GM23338 (cell line): ENCODE measurements around the gene LPCAT4. TPM values are rescaled to one million over a fixed set of nuclear protein-coding genes. Genes with fewer than 3 reads are reported as not detected.

Source experiments
- ATAC-seq: fragments of 200-7000 bp; cut with Tn5 transposase; 3 replicates; pipeline ENCODE4 v1.9.1; 2020
- DNase-seq: peaks from one replicate; pipeline ENCODE4 v3.0.0-alpha.2; 2015; ENCODE audit warnings: low spot score
- H2AFZ ChIP-seq: fragments of 200-600 bp; sonication (generic); 2 replicates; pipeline ENCODE4 v1.8.0; 2016; ENCODE audit warnings: antibody characterized with exemption, mild to moderate bottlenecking, moderate library complexity
- H3F3A ChIP-seq: fragments of 200-600 bp; sonication (generic); replicated peaks from 2 replicates; pipeline ENCODE4 v1.8.0; 2017; ENCODE audit warnings: antibody characterized with exemption, mixed run types, low read depth
- H3K27ac ChIP-seq: fragments of 200-600 bp; sonication (generic); 2 replicates; pipeline ENCODE4 v1.6.1; 2016; ENCODE audit warnings: low read depth
- H3K27me3 ChIP-seq: fragments of 200-600 bp; sonication (generic); 2 replicates; pipeline ENCODE4 v1.8.0; 2016; ENCODE audit warnings: mild to moderate bottlenecking, mixed run types, moderate library complexity; ENCODE audit not compliant: insufficient read depth
- H3K36me3 ChIP-seq: fragments of 200-600 bp; sonication (generic); 2 replicates; pipeline ENCODE4 v1.8.0; 2016; ENCODE audit warnings: mild to moderate bottlenecking; ENCODE audit not compliant: insufficient read depth
- H3K4me1 ChIP-seq: fragments of 200-600 bp; sonication (generic); 2 replicates; pipeline ENCODE4 v1.8.0; 2016; ENCODE audit warnings: mild to moderate bottlenecking, moderate library complexity; ENCODE audit not compliant: insufficient read depth
- H3K4me2 ChIP-seq: fragments of 200-600 bp; sonication (generic); 2 replicates; pipeline ENCODE4 v1.7.1; 2017; ENCODE audit warnings: mixed run types
- H3K4me3 ChIP-seq: fragments of 200-600 bp; sonication (generic); 2 replicates; pipeline ENCODE4 v1.6.1; 2016; ENCODE audit warnings: mixed run types
- H3K79me2 ChIP-seq: fragments of 200-600 bp; sonication (generic); replicated peaks from 2 replicates; pipeline ENCODE4 v1.8.0; 2017; ENCODE audit warnings: mild to moderate bottlenecking; ENCODE audit not compliant: insufficient read depth
- H3K9me2 ChIP-seq: fragments of 200-600 bp; sonication (generic); 2 replicates; pipeline ENCODE4 v1.8.0; 2017; ENCODE audit not compliant: insufficient read depth
- H4K20me1 ChIP-seq: fragments of 200-600 bp; sonication (generic); replicated peaks from 2 replicates; pipeline ENCODE4 v1.8.0; 2017; ENCODE audit warnings: mild to moderate bottlenecking; ENCODE audit not compliant: insufficient read depth
- H3K27ac Mint-ChIP-seq: 2 replicates; pipeline ENCODE4 v1.8.0; 2020; ENCODE audit warnings: inconsistent platforms, mild to moderate bottlenecking, moderate library complexity, mixed read lengths
- H3K27me3 Mint-ChIP-seq: 3 replicates; pipeline ENCODE4 v1.8.0; 2022; ENCODE audit warnings: low read depth, mild to moderate bottlenecking, moderate library complexity, mixed read lengths, inconsistent platforms; ENCODE audit not compliant: insufficient read depth, poor library complexity
- H3K36me3 Mint-ChIP-seq: 3 replicates; pipeline ENCODE4 v1.8.0; 2021; ENCODE audit warnings: low read depth, mild to moderate bottlenecking, inconsistent platforms, moderate library complexity, mixed read lengths
- H3K4me1 Mint-ChIP-seq: 3 replicates; pipeline ENCODE4 v1.8.0; 2020; ENCODE audit warnings: mild to moderate bottlenecking, inconsistent platforms, mixed read lengths
- H3K4me3 Mint-ChIP-seq: 3 replicates; pipeline ENCODE4 v1.8.0; 2021; ENCODE audit warnings: moderate library complexity, mild to moderate bottlenecking, inconsistent platforms, mixed read lengths
- H3K9me3 Mint-ChIP-seq: 3 replicates; pipeline ENCODE4 v1.8.0; 2020; ENCODE audit warnings: moderate library complexity, mild to moderate bottlenecking, inconsistent platforms, mixed read lengths
- CREB1 ChIP-seq: fragments of 250-450 bp; sonication (Bioruptor Pico); IDR thresholded peaks from 2 replicates; pipeline ENCODE4 v1.5.0; 2020; ENCODE audit warnings: low read depth, mild to moderate bottlenecking, moderate library complexity
- EZH2 ChIP-seq: fragments of 200-600 bp; sonication (generic); IDR thresholded peaks from one replicate; pipeline ENCODE4 v1.8.0; 2017; ENCODE audit warnings: antibody characterized with exemption, mild to moderate bottlenecking, low read depth; ENCODE audit not compliant: unreplicated experiment
- EZH2phosphoT487 ChIP-seq: fragments of 200-600 bp; sonication (generic); IDR thresholded peaks from one replicate; pipeline ENCODE4 v1.8.1; 2018; ENCODE audit warnings: antibody characterized with exemption; ENCODE audit not compliant: unreplicated experiment
- JUNB ChIP-seq: IDR thresholded peaks from one replicate; pipeline ENCODE4 v1.6.1; 2016; ENCODE audit warnings: antibody characterized with exemption; ENCODE audit not compliant: unreplicated experiment
- NANOG ChIP-seq: IDR thresholded peaks from 2 replicates; pipeline ENCODE4 v1.6.1; 2016; ENCODE audit warnings: antibody characterized with exemption, borderline replicate concordance
- POLR2AphosphoS5 ChIP-seq: IDR thresholded peaks from 2 replicates; pipeline ENCODE4 v1.6.1; 2016; ENCODE audit warnings: antibody characterized with exemption, low read depth
- STAT1 ChIP-seq: IDR thresholded peaks from one replicate; pipeline ENCODE4 v1.6.1; 2016; ENCODE audit warnings: antibody characterized with exemption; ENCODE audit not compliant: unreplicated experiment
- ZNF114 ChIP-seq: fragments of 250-450 bp; sonication (Bioruptor Pico); IDR thresholded peaks from 2 replicates; pipeline ENCODE4 v1.5.0; 2020; ENCODE audit warnings: mild to moderate bottlenecking, moderate library complexity
- ZNF331 ChIP-seq: fragments of 250-450 bp; sonication (Bioruptor Pico); IDR thresholded peaks from 2 replicates; pipeline ENCODE4 v1.5.0; 2020; ENCODE audit warnings: low read depth, mild to moderate bottlenecking, moderate library complexity
- polyA plus RNA-seq: library from polyadenylated mRNA; unstranded; fragments of >200 nt; fragmentation: Nextera tagmentation; extraction: Ambion mirVana; gene quantifications from 2 replicates; pipeline ENCODE4 v1.2.1, GENCODE V29; 2016
- total RNA-seq: library from RNA; depleted of rRNA; stranded (reverse); fragments of >200 nt; shearing (Covaris generic); gene quantifications from 2 replicates; pipeline ENCODE4 v1.2.3, GENCODE V29; 2014
- TF ChIP-seq, protein P1 (sequence below), 2 experiments: fragments of 200-600 bp in 1 of 2; sonication (generic) in 1 of 2; conservative IDR thresholded peaks; 2 replicates each; pipeline versions ENCODE4 v1.5.1 to v1.6.1; 2016 to 2017; ENCODE audit warnings: antibody characterized with exemption in 2 of 2, low read depth in 2 of 2, mild to moderate bottlenecking in 2 of 2, moderate library complexity in 1 of 2
- TF ChIP-seq, protein P2 (sequence below): IDR thresholded peaks from one replicate; pipeline ENCODE4 v1.6.1; 2018; ENCODE audit warnings: antibody characterized with exemption; ENCODE audit not compliant: unreplicated experiment
- TF ChIP-seq, protein P3 (sequence below): IDR thresholded peaks from 2 replicates; pipeline ENCODE4 v1.6.1; 2016; ENCODE audit warnings: antibody characterized with exemption

The LPCAT4 gene
- total and polyA plus RNA-seq, 2 experiments from 2014 or later: 36.8 to 49.1 TPM

DNA sequence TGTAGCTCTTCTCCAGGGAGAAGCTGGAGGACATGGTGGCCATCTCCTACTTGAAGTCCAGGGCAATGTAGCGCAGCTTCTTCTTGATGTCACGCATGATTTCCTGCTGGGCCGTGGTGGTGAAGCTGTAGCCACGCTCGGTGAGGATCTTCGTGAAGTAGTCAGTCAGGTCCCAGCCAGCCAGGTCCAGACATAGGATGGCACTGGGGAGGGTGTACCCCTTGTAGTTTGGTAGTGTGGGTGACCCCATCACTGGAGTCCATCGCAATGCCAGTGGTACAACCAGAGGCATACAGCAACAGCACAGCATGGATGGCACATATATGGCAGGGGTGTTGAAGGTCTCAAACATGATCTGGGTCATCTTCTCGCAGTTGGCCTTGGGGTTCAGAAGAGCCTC, 7.0 kb upstream of the LPCAT4 start:
- Histone ChIP-seq H3K27ac (no peak overlapping the region), H3K79me2 (no peaks in the 10 kb centered on the region), H3K36me3 (no peaks in the 10 kb centered on the region), H3F3A (no peaks in the 10 kb centered on the region), H3K4me2 (no peak overlapping the region), H3K27me3 (no peaks in the 10 kb centered on the region), H3K4me3 (no peak overlapping the region), H4K20me1 (no peaks in the 10 kb centered on the region), H2AFZ (no peak overlapping the region), H3K9me2 (peaks cover 14% of the 10 kb centered on the region; the same call in 1 of the 2 replicates), H3K4me1 (no peaks in the 10 kb centered on the region)
- ATAC-seq: no peak
- H3K27me3 Mint-ChIP-seq: no peaks in the 10 kb centered on the region
- H3K4me1 Mint-ChIP-seq: peaks cover 12% of the 10 kb centered on the region; the same call in 2 of the 3 replicates
- TF ChIP-seq JUNB: no peak
- peaks cover 21% of the 10 kb centered on the region for H3K36me3 Mint-ChIP-seq
- no peak for DNase-seq
- peaks cover 28% of the 10 kb centered on the region; the same call in 2 of the 3 replicates for H3K9me3 Mint-ChIP-seq
- no peak overlapping the region for H3K4me3 Mint-ChIP-seq
- H3K27ac Mint-ChIP-seq: no peak overlapping the region

DNA sequence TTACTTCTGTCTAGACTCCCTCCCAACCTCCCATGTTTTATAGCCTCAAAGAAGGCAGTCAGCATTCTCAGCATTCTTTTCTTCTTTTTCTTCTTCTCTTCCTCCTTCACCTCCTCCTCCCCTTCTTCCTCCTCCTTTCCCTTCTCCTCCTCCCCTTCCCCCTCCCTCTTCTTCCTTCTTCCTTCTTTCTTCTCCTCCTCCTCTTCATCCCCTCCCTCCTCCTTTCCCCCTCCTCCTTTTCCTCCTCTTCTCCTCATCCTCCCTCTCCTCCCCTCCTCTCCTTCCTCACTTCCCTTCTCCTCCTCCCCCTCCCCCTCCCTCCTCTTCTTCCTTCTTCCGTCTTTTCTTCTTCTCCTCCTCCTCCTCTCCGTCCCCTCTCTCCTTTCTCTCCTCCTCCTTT, 3.6 kb upstream of the LPCAT4 start:
- Histone ChIP-seq H3K27ac (no peak overlapping the region), H3K4me1 (peaks cover 11% of the 10 kb centered on the region; the same call in 1 of the 2 replicates), H3K9me2 (0 out of 2 replicates have a peak, but pooled peaks cover 5% of the 10 kb centered on the region), H3K4me3 (no peak overlapping the region), H3F3A (peaks cover 11% of the 10 kb centered on the region; the same call in 1 of the 2 replicates), H3K79me2 (peaks cover 8% of the 10 kb centered on the region), H2AFZ (no peak overlapping the region), H3K36me3 (no peaks in the 10 kb centered on the region), H3K27me3 (no peaks in the 10 kb centered on the region), H3K4me2 (no peak overlapping the region), H4K20me1 (peaks cover 5% of the 10 kb centered on the region)
- ATAC-seq (no peak), DNase-seq (no peak)
- Mint-ChIP-seq H3K27ac (no peak overlapping the region), H3K9me3 (peaks cover 24% of the 10 kb centered on the region), H3K27me3 (peaks cover 12% of the 10 kb centered on the region), H3K4me1 (peaks cover 10% of the 10 kb centered on the region; the same call in 2 of the 3 replicates), H3K36me3 (peaks cover 21% of the 10 kb centered on the region), H3K4me3 (no peak overlapping the region)
- TF ChIP-seq, protein P1, sequence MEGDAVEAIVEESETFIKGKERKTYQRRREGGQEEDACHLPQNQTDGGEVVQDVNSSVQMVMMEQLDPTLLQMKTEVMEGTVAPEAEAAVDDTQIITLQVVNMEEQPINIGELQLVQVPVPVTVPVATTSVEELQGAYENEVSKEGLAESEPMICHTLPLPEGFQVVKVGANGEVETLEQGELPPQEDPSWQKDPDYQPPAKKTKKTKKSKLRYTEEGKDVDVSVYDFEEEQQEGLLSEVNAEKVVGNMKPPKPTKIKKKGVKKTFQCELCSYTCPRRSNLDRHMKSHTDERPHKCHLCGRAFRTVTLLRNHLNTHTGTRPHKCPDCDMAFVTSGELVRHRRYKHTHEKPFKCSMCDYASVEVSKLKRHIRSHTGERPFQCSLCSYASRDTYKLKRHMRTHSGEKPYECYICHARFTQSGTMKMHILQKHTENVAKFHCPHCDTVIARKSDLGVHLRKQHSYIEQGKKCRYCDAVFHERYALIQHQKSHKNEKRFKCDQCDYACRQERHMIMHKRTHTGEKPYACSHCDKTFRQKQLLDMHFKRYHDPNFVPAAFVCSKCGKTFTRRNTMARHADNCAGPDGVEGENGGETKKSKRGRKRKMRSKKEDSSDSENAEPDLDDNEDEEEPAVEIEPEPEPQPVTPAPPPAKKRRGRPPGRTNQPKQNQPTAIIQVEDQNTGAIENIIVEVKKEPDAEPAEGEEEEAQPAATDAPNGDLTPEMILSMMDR (conservative IDR thresholded peaks at IDR 0.05; ENCODE audit: low read depth in 2 of 2): no peak
- TF ChIP-seq EZH2 (no peak), ZNF331 (CRISPR knock-in tag) (no peak), NANOG (no peak), STAT1 (no peak), POLR2AphosphoS5 (no peak), CREB1 (no peak), ZNF114 (CRISPR knock-in tag) (no peak), EZH2phosphoT487 (no peak), JUNB (no peak)
- TF ChIP-seq, protein P2, sequence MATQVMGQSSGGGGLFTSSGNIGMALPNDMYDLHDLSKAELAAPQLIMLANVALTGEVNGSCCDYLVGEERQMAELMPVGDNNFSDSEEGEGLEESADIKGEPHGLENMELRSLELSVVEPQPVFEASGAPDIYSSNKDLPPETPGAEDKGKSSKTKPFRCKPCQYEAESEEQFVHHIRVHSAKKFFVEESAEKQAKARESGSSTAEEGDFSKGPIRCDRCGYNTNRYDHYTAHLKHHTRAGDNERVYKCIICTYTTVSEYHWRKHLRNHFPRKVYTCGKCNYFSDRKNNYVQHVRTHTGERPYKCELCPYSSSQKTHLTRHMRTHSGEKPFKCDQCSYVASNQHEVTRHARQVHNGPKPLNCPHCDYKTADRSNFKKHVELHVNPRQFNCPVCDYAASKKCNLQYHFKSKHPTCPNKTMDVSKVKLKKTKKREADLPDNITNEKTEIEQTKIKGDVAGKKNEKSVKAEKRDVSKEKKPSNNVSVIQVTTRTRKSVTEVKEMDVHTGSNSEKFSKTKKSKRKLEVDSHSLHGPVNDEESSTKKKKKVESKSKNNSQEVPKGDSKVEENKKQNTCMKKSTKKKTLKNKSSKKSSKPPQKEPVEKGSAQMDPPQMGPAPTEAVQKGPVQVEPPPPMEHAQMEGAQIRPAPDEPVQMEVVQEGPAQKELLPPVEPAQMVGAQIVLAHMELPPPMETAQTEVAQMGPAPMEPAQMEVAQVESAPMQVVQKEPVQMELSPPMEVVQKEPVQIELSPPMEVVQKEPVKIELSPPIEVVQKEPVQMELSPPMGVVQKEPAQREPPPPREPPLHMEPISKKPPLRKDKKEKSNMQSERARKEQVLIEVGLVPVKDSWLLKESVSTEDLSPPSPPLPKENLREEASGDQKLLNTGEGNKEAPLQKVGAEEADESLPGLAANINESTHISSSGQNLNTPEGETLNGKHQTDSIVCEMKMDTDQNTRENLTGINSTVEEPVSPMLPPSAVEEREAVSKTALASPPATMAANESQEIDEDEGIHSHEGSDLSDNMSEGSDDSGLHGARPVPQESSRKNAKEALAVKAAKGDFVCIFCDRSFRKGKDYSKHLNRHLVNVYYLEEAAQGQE: no peak
- TF ChIP-seq, protein P3, sequence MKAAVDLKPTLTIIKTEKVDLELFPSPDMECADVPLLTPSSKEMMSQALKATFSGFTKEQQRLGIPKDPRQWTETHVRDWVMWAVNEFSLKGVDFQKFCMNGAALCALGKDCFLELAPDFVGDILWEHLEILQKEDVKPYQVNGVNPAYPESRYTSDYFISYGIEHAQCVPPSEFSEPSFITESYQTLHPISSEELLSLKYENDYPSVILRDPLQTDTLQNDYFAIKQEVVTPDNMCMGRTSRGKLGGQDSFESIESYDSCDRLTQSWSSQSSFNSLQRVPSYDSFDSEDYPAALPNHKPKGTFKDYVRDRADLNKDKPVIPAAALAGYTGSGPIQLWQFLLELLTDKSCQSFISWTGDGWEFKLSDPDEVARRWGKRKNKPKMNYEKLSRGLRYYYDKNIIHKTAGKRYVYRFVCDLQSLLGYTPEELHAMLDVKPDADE: no peak
